Left lung (tissue), 10 donors: ENCODE data around the gene GPR84. TPM values are rescaled to one million over a fixed set of nuclear protein-coding genes. Genes with fewer than 3 reads are reported as not detected.

Source experiments
- ATAC-seq: fragments of 200-7000 bp; cut with Tn5 transposase; one replicate; pipeline ENCODE4 v1.9.1; 2020; ENCODE audit warnings: moderate library complexity
- DNase-seq, 4 donors: peaks; one replicate each; pipeline ENCODE4 v3.0.0-alpha.2; 2013 to 2020
- H3K27ac ChIP-seq, 2 donors: fragments of 200-600 bp; sonication (generic) in 1 of 2; one replicate each; pipeline versions ENCODE4 v1.5.0 to v1.8.0; 2020 to 2021
- H3K27me3 ChIP-seq, 2 donors: fragments of 200-600 bp; sonication (generic) in 1 of 2; one replicate each; pipeline versions ENCODE4 v1.5.0 to v1.8.0; 2020 to 2021
- H3K36me3 ChIP-seq, 2 donors: fragments of 200-600 bp; sonication (generic) in 1 of 2; one replicate each; pipeline versions ENCODE4 v1.5.0 to v1.8.0; 2020 to 2021
- H3K4me1 ChIP-seq, 2 donors: fragments of 200-600 bp; one replicate each; pipeline ENCODE4 v1.8.0; 2021
- H3K4me3 ChIP-seq, 2 donors: fragments of 200-600 bp; sonication (generic) in 1 of 2; one replicate each; pipeline versions ENCODE4 v1.5.0 to v1.8.0; 2020 to 2021; ENCODE audit warnings: mild to moderate bottlenecking in 1 of 2
- H3K9me3 ChIP-seq, 2 donors: fragments of 200-600 bp; sonication (generic) in 1 of 2; one replicate each; pipeline versions ENCODE4 v1.5.0 to v1.8.0; 2020 to 2021
- CTCF ChIP-seq, 2 donors: fragments of 200-600 bp; sonication (generic) in 1 of 2; IDR thresholded peaks; one replicate each; pipeline versions ENCODE4 v1.5.0 to v1.8.0; 2021; ENCODE audit warnings: antibody characterized with exemption in 2 of 2
- intact Hi-C, 2 donors: fragments of 100-400 bp; cut with DNase I; formaldehyde crosslinking; loops; one replicate each; pipeline versions ENCODE4 v1.11.2 to v1.14.2; 2022
- polyA plus RNA-seq, 6 donors: library from polyadenylated mRNA; unstranded; fragments of 120-200 nt; gene quantifications; one replicate each; pipeline ENCODE4 v1.2.1, GENCODE V29; 2013; ENCODE audit not compliant: insufficient read length in 6 of 6
- total RNA-seq, 2 donors: library from RNA; stranded (reverse); fragmentation: NEBNext Ultra II Directional; extraction: Animal tissue kit (Norgen Biotek cat#: 25700); gene quantifications; one replicate each; pipeline ENCODE4 v1.2.1, GENCODE V29; 2021
- donor health status: DM: no; HTN: yes; CAD: no.
- donor health status: DM: no; HTN: no; CAD: no.

Gene GPR84
- total and polyA plus RNA-seq, 8 donors = 0.23 to 10.3 (median 0.41) TPM; not detected in 1

- no peaks in the 10 kb centered on the region for H3K9me3 ChIP-seq
- H3K4me1 ChIP-seq = peaks cover 0 to 26% of the 10 kb centered on the region in 2 donors
- H3K36me3 ChIP-seq = peaks cover 4 to 84% of the 10 kb centered on the region in 2 donors
- peak in 1 of 4 donors; percentile 20 for DNase-seq
- H3K27ac ChIP-seq = no peak overlapping the region
- intact Hi-C loops = no loop called here
- ATAC-seq = no peak
- no peak overlapping the region for H3K4me3 ChIP-seq
- TF ChIP-seq CTCF (IDR thresholded peaks at IDR 0.05) = no peak
- H3K27me3 ChIP-seq = no peaks in the 10 kb centered on the region
Observed at GRCh38 chr12:54397157-54397556, 32.9 kb upstream of the GPR84 start.

GRCh38 chr12:54395545-54395944, 31.3 kb upstream of the GPR84 start:
- Histone ChIP-seq H3K27me3 (no peaks in the 10 kb centered on the region), H3K27ac (no peak overlapping the region), H3K9me3 (no peaks in the 10 kb centered on the region), H3K4me1 (peaks cover 4 to 41% of the 10 kb centered on the region in 2 donors), H3K4me3 (no peak overlapping the region), H3K36me3 (peaks cover 4 to 68% of the 10 kb centered on the region in 2 donors)
- intact Hi-C loops = no loop called here
- ATAC-seq = no peak
- no peak for TF ChIP-seq CTCF (IDR thresholded peaks at IDR 0.05)
- peak in 1 of 4 donors; percentile 22 for DNase-seq

GRCh38 chr12:54394986-54395385, 30.7 kb upstream of the GPR84 start:
- intact Hi-C loops = no loop called here
- ATAC-seq = no peak

GRCh38 chr12:54394281-54394719, 30.0 kb upstream of the GPR84 start:
- no peak overlapping the region for H3K4me3 ChIP-seq
- H3K27me3 ChIP-seq = no peaks in the 10 kb centered on the region
- H3K4me1 ChIP-seq = peaks cover 4 to 46% of the 10 kb centered on the region in 2 donors
- ATAC-seq (peak; percentile 53), DNase-seq (peak in 1 of 4 donors; percentile 44)
- peaks cover 4 to 56% of the 10 kb centered on the region in 2 donors for H3K36me3 ChIP-seq
- H3K27ac ChIP-seq = peak overlapping the region in 1 of 2 donors; percentile 21
- no peaks in the 10 kb centered on the region for H3K9me3 ChIP-seq
- TF ChIP-seq CTCF (IDR thresholded peaks at IDR 0.05) = peak; percentile 65 to 71
- intact Hi-C loops = no loop called here

More at GRCh38 chr12:54394986-54395385, 30.7 kb upstream of the GPR84 start:
- peaks cover 4 to 62% of the 10 kb centered on the region in 2 donors for H3K36me3 ChIP-seq
- H3K9me3 ChIP-seq = no peaks in the 10 kb centered on the region
- peaks cover 4 to 46% of the 10 kb centered on the region in 2 donors for H3K4me1 ChIP-seq
- no peaks in the 10 kb centered on the region for H3K27me3 ChIP-seq
- TF ChIP-seq CTCF (IDR thresholded peaks at IDR 0.05) = no peak
- DNase-seq = peak in 1 of 4 donors; percentile 25
- no peak overlapping the region for H3K27ac ChIP-seq
- H3K4me3 ChIP-seq = no peak overlapping the region

- H3K36me3 ChIP-seq = peaks cover 4 to 50% of the 10 kb centered on the region in 2 donors
- no peak for TF ChIP-seq CTCF (IDR thresholded peaks at IDR 0.05)
- H3K27me3 ChIP-seq = no peaks in the 10 kb centered on the region
- ATAC-seq (peak; percentile 6), DNase-seq (peak in 1 of 4 donors; percentile 29)
- H3K27ac ChIP-seq = peak overlapping the region in 1 of 2 donors; percentile 21
- H3K4me3 ChIP-seq = no peak overlapping the region
- no peaks in the 10 kb centered on the region for H3K9me3 ChIP-seq
- intact Hi-C loops = no loop called here
- peaks cover 4 to 46% of the 10 kb centered on the region in 2 donors for H3K4me1 ChIP-seq
Observed at GRCh38 chr12:54393743-54394142, 29.5 kb upstream of the GPR84 start.
